Fibroblast of lung (primary cell): ENCODE results near the gene TEK.

ENCODE experiments used
- CTCF ChIP-seq, 2 donors: IDR thresholded peaks in 1 of 2; conservative IDR thresholded peaks in 1 of 2; 1 replicate in 1 of 2; 2 replicates in 1 of 2; pipeline ENCODE4 v1.5.1; 2011 to 2012; ENCODE audit warnings: low read length in 2 of 2, control low read depth in 1 of 2, inconsistent platforms in 1 of 2, low read depth in 1 of 2, mild to moderate bottlenecking in 1 of 2
- EZH2 ChIP-seq: IDR thresholded peaks from 2 replicates; pipeline ENCODE4 v1.5.1; 2012; ENCODE audit warnings: low read length, control low read depth, mild to moderate bottlenecking; ENCODE audit errors: missing control alignments

GRCh38 chr9:27090711-27091110 is 18.3 kb upstream of the TEK start:
- no peak for TF ChIP-seq EZH2
- no peak for TF ChIP-seq CTCF (conservative IDR thresholded peaks at IDR 0.05 in 1 of 2, IDR thresholded peaks at IDR 0.05 in 1 of 2; ENCODE audit: low read depth in 1 of 2, low read length in 2 of 2)
